KMS-11 (cell line): ENCODE data around the gene IQGAP1.

Experiments
- H2AFZ ChIP-seq: fragments of 200-600 bp; sonication (generic); 2 replicates; pipeline ENCODE4 v1.6.1; 2016; ENCODE audit warnings: antibody characterized with exemption, mixed run types, low read depth
- H3K27ac ChIP-seq: fragments of 200-600 bp; sonication (generic); 2 replicates; pipeline ENCODE4 v1.6.1; 2016; ENCODE audit warnings: mild to moderate bottlenecking, mixed run types
- H3K27me3 ChIP-seq: fragments of 200-600 bp; sonication (generic); 2 replicates; pipeline ENCODE4 v1.6.1; 2017; ENCODE audit warnings: mild to moderate bottlenecking, low read depth, mixed run types, moderate library complexity; ENCODE audit not compliant: insufficient read depth
- H3K36me3 ChIP-seq: fragments of 200-600 bp; sonication (generic); 2 replicates; pipeline ENCODE4 v1.6.1; 2017; ENCODE audit warnings: mild to moderate bottlenecking, mixed run types; ENCODE audit not compliant: insufficient read depth
- H3K4me1 ChIP-seq: fragments of 200-600 bp; sonication (generic); 2 replicates; pipeline ENCODE4 v1.6.1; 2016; ENCODE audit warnings: mild to moderate bottlenecking, low read depth, mixed run types; ENCODE audit not compliant: poor library complexity, severe bottlenecking
- H3K4me2 ChIP-seq: fragments of 200-600 bp; sonication (generic); 2 replicates; pipeline ENCODE4 v1.7.0; 2016; ENCODE audit warnings: mild to moderate bottlenecking, mixed run types
- H3K4me3 ChIP-seq: fragments of 200-600 bp; sonication (generic); IDR thresholded peaks from 2 replicates; pipeline ENCODE4 v1.6.1; 2017; ENCODE audit warnings: low read depth, low read length, mixed read lengths; ENCODE audit not compliant: insufficient read depth
- H3K79me2 ChIP-seq: fragments of 200-600 bp; sonication (generic); 2 replicates; pipeline ENCODE4 v1.6.1; 2016; ENCODE audit warnings: low read depth, mixed run types; ENCODE audit not compliant: insufficient read depth
- H3K9ac ChIP-seq: fragments of 200-600 bp; sonication (generic); 2 replicates; pipeline ENCODE4 v1.6.1; 2016; ENCODE audit warnings: mild to moderate bottlenecking, mixed run types
- H4K20me1 ChIP-seq: fragments of 200-600 bp; sonication (generic); 2 replicates; pipeline ENCODE4 v1.6.1; 2016; ENCODE audit warnings: mild to moderate bottlenecking, mixed run types; ENCODE audit not compliant: insufficient read depth
- CTCF ChIP-seq: fragments of 200-600 bp; sonication (generic); conservative IDR thresholded peaks from 2 replicates; pipeline ENCODE4 v1.6.1; 2017; ENCODE audit warnings: low read depth, mild to moderate bottlenecking, antibody characterized with exemption, low read length, moderate library complexity, mixed read lengths

Gene IQGAP1

GRCh38 chr15:90394748-90395442, 6.9 kb downstream of the IQGAP1 start:
- no peak overlapping the region for H2AFZ ChIP-seq
- H3K36me3 ChIP-seq = no peaks in the 10 kb centered on the region
- no peaks in the 10 kb centered on the region for H3K27me3 ChIP-seq
- no peak overlapping the region for H3K9ac ChIP-seq
- H3K27ac ChIP-seq = no peak overlapping the region
- peaks cover 17% of the 10 kb centered on the region for H3K4me1 ChIP-seq
- H3K79me2 ChIP-seq = peaks cover 41% of the 10 kb centered on the region
- TF ChIP-seq CTCF = no peak
- H4K20me1 ChIP-seq = no peaks in the 10 kb centered on the region
- no peak overlapping the region for H3K4me3 ChIP-seq
- no peak overlapping the region for H3K4me2 ChIP-seq

- H3K4me1 ChIP-seq = peaks cover 18% of the 10 kb centered on the region
- no peak overlapping the region for H3K4me3 ChIP-seq
- no peak overlapping the region for H3K27ac ChIP-seq
- no peak for TF ChIP-seq CTCF
- no peak overlapping the region for H3K4me2 ChIP-seq
- no peak overlapping the region for H2AFZ ChIP-seq
- H3K9ac ChIP-seq = no peak overlapping the region
- peaks cover 51% of the 10 kb centered on the region for H3K79me2 ChIP-seq
- no peaks in the 10 kb centered on the region for H4K20me1 ChIP-seq
- no peaks in the 10 kb centered on the region for H3K36me3 ChIP-seq
- H3K27me3 ChIP-seq = no peaks in the 10 kb centered on the region
Measured at GRCh38 chr15:90396321-90396720, 8.3 kb downstream of the IQGAP1 start.

- peak overlapping the region; percentile 76 for H3K27ac ChIP-seq
- H2AFZ ChIP-seq = no peak overlapping the region
- peaks cover 30% of the 10 kb centered on the region for H3K4me1 ChIP-seq
- peak overlapping the region; percentile 53 for H3K4me2 ChIP-seq
- H3K27me3 ChIP-seq = no peaks in the 10 kb centered on the region
- peaks cover 79% of the 10 kb centered on the region for H3K79me2 ChIP-seq
- H3K36me3 ChIP-seq = no peaks in the 10 kb centered on the region
- peak overlapping the region; percentile 54; the same call in 1 of the 2 replicates for H3K9ac ChIP-seq
- TF ChIP-seq CTCF = no peak
- H4K20me1 ChIP-seq = no peaks in the 10 kb centered on the region
- no peak overlapping the region for H3K4me3 ChIP-seq
Measured at GRCh38 chr15:90400005-90400758, 12.1 kb downstream of the IQGAP1 start.

- Histone ChIP-seq H3K36me3 (no peaks in the 10 kb centered on the region), H4K20me1 (no peaks in the 10 kb centered on the region), H3K27me3 (no peaks in the 10 kb centered on the region), H3K4me2 (peak overlapping the region; percentile 53), H3K4me3 (no peak overlapping the region), H3K27ac (peak overlapping the region; percentile 76), H2AFZ (no peak overlapping the region), H3K9ac (peak overlapping the region; percentile 54), H3K4me1 (peaks cover 30% of the 10 kb centered on the region), H3K79me2 (peaks cover 85% of the 10 kb centered on the region)
- TF ChIP-seq CTCF = no peak
Measured at GRCh38 chr15:90400759-90401314, 12.8 kb downstream of the IQGAP1 start.
